HL-60/S4 (cell line): ENCODE data around the gene STARD5.

Source experiments
- in situ Hi-C: fragments of 300-500 bp; cut with MboI; formaldehyde crosslinking; loops from 2 replicates; pipeline ENCODE4 v1.14.3; 2022; ENCODE audit warnings: low sequenced_read_pairs

The STARD5 gene

DNA sequence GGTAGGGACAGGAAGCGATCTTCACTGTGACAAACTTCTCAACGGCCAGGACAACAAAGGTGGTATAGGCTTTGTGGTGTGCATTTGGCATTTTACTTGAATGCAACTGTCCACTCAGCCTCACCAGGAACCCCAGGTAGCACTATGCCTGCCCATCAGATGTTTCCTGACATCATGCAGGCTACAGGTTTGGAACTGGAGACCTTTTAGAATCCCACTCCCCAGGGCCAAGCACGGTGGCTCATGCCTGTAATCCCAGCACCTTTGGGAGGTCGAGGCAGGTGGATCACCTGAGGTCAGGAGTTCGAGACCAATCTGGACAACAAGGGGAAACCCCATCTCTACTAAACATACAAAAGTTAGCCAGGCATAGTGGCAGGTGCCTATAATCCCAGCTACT lies 9.6 kb downstream of the STARD5 start:
- in situ Hi-C loops, result loop anchor here (25.0 kb wide), 1 partner anchor 1223 kb away; the partner anchor contains the start of gene RPS17

DNA sequence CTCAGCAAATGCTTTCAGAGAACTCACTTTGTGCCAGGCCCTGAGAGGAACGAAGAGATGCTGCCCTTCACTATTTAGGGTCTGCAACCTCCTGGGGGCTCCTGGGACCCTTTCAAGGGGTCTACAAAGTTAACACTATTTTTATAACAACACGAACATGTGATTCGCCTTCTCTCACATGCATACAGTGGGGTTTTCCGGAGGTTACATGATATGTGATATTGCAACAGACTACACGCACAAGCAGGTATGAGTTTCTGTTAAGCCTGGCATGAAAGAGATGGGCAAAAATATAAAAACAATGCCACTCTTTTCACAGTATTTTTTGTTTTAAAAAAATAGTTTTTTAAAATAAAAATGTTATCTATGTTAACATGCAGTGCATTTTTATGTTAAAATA lies 10.3 kb downstream of the STARD5 start:
- in situ Hi-C loops, result loop anchor here (25.0 kb wide), 1 partner anchor 1224 kb away; the partner anchor contains the start of gene RPS17

DNA sequence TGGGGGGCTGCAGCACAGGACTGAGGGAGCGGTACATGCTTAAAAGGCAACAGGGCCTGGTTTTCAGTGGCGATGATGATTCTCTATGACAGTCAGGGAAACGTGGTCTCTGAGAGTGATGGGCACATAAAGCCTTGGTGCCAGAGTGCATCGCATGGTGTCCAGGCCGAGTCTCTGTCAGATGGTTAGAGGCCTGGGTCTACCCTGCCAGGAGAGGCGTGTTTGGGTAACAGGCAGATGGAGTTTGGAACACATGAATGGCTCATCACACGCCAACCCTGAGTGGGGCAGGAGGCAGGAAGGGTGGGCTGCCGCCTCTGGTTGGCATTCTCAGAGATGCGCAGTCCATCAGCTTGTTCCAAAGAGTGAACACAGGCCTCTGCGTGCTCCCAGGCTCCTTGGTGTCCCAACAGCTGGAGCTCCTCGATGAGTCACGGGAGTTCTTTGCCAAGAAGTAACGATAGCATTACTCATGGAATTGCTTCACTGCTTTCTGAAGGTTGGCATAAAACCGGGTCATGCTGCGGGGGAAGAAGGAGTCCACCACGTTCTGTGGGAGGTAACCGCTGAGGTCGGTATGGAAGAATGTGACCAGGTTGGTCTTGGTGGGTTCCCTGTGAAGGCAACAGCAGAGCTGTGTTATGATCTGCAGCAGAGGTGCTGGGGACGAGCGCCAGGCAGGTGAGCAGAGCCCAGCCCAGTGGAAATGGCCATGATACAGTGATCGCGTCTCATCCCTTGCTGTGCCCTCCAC lies 11.0 kb downstream of the STARD5 start:
- in situ Hi-C loops, result loop anchor here (25.0 kb wide), 1 partner anchor 1224 kb away; the partner anchor contains the start of gene RPS17

DNA sequence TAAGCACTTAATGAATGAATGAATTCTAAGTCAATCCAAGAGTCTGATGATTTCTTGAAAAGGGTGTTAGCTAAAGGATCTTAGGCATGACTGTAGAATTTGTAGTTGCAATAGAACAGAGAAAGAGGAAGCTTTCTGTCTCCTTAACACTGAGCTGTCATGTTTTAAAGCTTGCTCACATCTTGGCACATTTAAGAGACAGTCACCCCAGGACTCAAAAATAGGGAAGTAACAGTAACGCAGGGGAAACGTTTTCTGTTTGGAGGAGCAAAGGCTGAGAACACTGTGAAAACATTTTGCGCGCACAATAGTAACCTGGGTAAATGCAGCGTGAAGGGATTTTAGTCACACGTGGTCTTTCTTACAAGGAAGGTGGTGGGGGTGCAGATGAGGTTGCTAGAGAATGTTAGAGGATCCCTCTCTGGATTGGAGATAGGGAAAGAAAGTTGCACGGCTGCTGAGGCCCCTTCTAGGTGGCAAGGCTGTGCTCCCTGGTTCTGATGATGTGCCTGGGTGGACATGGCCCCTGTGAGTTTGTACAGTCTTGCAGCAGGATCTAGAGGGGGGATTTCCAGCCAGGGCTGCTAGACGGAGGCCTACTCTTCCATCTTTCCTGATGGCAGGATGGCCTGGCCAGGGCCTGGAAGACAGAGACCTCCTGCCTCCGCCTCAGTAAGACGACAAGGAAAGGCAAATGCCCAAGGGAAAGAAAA lies 12.0 kb downstream of the STARD5 start:
- in situ Hi-C loops, result loop anchor here (25.0 kb wide), 1 partner anchor 1225 kb away; the partner anchor contains the start of gene RPS17

DNA sequence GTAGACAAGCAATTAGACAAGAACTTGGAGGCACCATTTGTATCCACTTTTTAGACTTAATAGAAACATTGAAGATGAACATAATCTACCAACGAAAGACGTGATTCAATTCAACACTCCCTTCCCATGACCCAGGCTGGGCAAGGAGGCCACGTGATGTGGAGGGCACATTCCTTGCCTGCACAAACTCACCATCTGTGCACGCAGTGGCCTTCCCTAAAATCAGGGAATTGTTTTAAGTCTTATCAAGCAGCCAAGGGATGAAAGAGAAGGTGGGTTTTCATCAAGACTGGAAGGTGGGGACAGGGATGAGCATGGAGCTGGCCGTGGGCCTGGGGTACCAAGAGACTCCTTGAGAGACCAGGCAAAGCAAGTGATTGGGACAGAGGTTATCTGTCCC lies 13.5 kb downstream of the STARD5 start:
- in situ Hi-C loops, result loop anchor here (25.0 kb wide), 1 partner anchor 1227 kb away; the partner anchor contains the start of gene RPS17

DNA sequence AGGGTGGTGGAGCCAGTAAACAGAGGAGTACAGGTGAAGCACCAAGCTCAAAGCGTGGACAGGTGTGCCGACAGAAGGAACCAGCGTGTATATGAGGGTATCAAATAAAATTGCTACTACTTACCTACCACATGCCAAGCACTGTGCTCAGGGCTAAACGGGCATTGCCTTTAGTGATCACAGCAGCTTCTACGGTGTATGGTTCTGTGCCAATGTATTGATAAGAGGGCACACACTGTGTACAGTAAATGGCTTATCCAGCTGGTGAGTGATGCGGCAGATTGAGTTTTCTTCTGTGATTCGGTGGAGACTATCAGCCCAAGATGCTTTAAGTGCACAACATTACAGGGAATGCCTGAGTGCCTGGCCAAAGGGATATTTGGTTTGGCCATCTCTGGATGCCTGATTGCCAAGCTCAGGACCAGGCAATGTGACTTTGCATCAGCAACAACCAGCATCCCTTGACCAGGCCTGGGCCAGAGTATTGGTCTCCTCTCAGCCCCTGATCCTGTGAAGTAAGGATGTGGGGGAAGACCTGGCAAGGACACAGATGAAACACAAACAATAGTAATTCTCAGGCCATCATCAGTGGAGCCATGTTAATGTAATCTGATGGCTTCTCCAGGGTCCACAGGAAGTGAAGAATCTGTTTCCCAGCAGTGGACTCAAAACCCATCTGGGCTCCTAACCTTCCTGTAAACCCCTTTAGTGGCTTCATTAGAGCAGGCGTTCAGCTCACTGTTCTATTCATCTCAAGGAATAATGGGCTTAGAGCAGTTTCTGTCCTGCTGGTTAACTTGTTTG lies 14.1 kb downstream of the STARD5 start:
- in situ Hi-C loops, result loop anchor here (25.0 kb wide), 1 partner anchor 1227 kb away; the partner anchor contains the start of gene RPS17

DNA sequence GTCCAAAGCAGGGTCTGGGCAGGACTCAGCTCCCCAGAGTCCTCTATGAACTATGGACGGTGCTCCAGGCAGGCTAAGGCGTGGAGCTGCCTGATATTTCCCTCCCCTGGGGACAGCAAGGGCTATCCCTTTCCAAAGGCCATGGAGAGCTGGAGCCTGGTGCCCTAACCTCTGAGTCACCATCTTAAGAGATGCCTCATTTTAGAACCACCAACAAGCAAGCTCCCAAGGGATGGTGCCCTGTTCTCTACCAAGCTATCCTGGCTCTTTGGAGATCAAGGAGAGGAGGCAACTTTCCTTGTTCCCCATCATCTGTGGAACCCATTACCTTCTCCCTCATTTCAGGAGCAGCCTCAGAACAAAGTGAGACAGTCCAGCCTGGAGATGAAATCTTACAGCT lies 15.7 kb downstream of the STARD5 start:
- in situ Hi-C loops, result loop anchor here (25.0 kb wide), 1 partner anchor 1229 kb away; the partner anchor contains the start of gene RPS17

DNA sequence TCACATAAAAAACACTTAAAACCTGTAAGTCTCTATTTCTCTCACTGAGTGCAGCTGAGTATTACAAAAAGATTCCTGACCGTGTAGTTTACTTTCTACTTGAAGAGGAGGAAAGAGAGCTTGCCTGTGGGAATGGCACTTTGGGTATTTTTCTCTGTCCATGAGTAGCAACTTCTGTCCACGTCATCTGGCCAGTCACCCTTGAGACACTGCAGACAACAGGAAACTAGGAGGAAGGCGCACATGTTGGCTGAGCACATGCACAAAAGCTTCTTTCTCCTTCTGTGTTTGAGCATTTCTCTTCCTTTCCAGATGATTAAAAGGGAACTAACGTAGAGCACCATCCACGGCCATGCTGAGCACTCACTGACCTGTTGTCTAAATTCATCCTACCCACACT lies 19.7 kb downstream of the STARD5 start:
- in situ Hi-C loops, result loop anchor here (25.0 kb wide), 1 partner anchor 1233 kb away; the partner anchor contains the start of gene RPS17

DNA sequence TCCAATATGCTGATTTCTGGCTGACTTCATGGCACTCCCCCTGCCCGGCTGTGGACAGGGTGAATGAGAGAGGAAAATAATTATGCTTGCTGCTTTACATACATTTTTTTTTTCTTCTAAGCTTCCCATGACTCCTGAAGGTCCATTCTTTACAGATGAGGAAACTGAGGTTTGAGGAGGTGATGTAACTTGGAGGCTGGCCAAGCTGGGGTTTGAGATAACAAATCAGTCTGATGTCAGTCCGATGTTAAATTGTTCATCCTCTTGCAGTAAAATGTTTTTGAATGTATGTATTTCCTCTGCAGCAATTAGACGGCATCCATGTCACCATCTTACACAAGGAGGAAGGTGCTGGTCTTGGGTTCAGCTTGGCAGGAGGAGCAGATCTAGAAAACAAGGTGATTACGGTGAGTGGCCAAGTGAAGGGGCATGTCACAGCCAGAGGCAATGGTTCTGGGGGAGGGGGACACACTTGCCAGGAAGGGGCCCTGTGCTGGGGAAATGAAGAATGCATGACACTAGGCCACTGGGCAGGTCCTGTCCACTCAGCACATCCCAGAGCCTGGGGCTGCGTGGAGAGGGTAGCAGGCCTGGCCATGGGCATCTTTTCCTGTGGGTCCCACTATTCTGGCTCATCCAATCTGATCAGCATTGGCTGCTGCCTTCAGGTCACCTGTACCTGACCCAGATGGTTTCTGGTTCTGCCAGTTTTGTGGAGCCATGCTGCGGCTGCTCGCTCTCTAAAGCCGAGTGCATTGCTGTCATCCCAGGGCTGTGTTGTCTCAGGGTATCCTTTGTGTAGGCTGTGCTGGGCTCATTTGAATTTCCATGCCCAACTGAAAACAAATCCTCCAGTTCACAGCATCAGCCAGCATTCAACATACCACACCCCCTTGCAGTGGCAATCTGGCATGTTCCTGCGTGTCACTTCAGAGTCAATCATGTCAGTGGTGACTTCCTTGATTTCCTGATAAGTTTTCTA lies 20.4 kb downstream of the STARD5 start:
- in situ Hi-C loops, result loop anchor here (25.0 kb wide), 1 partner anchor 1234 kb away; the partner anchor contains the start of gene RPS17

DNA sequence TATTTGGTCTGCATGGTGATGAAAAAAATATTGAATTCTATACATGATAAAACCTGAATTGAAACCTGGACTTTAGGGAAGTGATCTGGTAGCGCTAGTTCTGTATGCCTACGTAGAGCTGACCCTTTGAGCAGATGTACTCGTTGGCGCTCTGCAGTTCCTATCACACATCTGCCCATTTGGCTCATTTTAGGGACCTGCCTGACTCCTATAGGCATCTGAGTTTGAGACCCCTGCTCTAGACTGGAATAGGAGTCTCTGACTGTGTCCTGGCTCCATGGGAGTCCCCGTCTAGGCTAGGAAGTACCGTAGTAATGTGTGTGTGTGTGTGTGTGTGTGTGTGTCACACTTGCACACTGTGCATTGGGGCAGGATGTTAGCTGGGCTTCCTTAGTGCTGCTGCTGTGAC lies 21.2 kb downstream of the STARD5 start:
- in situ Hi-C loops, result loop anchor here (25.0 kb wide), 1 partner anchor 1235 kb away; the partner anchor contains the start of gene RPS17

DNA sequence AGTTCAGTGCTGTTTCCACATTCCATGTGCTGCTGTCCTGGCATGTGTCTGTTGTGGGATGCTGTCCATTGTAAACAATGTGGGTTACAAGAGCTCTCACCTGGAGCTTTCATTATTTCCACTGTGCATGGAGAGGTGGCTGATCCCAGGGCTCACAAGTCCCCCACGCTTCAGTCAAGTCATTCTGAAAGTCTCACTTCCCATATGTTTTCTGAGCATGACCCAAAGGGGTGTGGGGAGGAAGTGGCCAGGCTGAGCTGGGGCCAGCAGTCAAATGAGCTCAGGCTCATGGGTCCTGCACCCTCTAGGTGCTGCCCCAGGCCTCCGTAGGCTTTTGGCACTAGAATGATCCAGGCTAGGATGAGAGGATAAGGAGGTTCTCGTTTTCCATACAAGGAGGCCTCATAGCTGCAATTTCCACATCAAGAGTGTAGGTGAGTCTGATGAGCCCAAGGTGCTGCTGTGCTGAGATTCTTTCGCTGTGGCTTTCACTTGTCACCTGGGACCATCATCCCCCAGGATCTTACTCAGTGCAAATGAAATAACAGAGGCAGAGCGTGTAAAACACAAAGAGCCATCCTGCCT lies 22.0 kb downstream of the STARD5 start:
- in situ Hi-C loops, result loop anchor here (25.0 kb wide), 1 partner anchor 1235 kb away; the partner anchor contains the start of gene RPS17

DNA sequence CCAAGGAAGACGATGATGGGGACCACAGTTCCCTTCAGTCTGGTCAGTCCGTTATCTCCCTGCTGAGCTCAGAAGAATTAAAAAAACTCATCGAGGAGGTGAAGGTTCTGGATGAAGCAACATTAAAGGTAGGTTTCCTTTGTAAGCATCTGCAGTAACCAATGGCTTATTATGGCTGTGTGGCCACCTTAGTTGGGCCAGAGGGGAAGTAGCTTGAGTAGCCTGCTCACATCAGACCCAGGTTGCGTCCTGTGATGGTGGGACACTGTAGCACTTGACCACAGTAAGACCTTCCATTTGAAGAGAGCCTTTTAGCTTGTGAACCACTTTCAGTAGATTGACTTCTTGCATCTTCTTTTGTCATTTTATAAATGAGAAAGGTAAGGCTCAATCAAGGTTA lies 22.6 kb downstream of the STARD5 start:
- in situ Hi-C loops, result loop anchor here (25.0 kb wide), 1 partner anchor 1236 kb away; the partner anchor contains the start of gene RPS17

DNA sequence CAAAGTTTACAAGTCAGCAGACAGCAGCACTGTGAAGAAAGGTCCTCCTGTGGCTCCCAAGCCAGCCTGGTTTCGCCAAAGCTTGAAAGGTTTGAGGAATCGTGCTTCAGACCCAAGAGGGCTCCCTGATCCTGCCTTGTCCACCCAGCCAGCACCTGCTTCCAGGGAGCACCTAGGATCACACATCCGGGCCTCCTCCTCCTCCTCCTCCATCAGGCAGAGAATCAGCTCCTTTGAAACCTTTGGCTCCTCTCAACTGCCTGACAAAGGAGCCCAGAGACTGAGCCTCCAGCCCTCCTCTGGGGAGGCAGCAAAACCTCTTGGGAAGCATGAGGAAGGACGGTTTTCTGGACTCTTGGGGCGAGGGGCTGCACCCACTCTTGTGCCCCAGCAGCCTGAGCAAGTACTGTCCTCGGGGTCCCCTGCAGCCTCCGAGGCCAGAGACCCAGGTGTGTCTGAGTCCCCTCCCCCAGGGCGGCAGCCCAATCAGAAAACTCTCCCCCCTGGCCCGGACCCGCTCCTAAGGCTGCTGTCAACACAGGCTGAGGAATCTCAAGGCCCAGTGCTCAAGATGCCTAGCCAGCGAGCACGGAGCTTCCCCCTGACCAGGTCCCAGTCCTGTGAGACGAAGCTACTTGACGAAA lies 24.2 kb downstream of the STARD5 start:
- in situ Hi-C loops, result loop anchor here (25.0 kb wide), 1 partner anchor 1238 kb away; the partner anchor contains the start of gene RPS17

DNA sequence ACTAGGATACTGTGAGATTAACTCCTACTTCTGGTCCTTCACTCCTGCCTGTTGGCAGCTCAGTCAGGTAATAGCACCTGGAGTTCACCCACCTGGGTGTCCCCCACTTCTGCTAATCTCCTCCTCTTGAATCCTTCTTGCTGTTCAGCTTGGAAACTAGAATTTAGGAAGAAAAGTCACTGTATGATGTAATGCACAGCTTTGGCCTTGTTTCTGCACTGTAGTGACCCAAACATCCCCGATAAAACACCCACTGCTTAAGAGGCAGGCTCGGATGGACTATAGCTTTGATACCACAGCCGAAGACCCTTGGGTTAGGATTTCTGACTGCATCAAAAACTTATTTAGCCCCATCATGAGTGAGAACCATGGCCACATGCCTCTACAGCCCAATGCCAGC lies 24.8 kb downstream of the STARD5 start:
- in situ Hi-C loops, result no loop called here

DNA sequence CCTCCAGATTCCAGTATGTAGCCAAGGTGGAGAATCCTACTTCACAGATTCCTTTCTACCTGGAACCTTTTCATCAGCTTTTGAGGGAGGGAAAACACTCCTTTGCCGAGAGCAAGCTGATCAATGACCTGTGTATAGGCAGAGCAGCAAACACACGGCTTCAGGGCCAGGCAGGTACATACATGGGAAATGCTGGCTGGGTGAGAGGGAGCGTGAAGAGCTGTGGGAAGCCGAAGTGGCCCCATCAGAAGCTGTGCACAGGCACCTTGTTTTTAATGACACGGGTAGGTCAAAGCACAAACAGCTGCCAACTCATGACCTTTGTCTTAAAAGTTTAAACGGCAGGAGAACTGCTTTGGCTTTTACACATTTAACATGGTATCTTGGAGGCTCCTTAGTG lies 25.3 kb downstream of the STARD5 start:
- in situ Hi-C loops, result no loop called here

DNA sequence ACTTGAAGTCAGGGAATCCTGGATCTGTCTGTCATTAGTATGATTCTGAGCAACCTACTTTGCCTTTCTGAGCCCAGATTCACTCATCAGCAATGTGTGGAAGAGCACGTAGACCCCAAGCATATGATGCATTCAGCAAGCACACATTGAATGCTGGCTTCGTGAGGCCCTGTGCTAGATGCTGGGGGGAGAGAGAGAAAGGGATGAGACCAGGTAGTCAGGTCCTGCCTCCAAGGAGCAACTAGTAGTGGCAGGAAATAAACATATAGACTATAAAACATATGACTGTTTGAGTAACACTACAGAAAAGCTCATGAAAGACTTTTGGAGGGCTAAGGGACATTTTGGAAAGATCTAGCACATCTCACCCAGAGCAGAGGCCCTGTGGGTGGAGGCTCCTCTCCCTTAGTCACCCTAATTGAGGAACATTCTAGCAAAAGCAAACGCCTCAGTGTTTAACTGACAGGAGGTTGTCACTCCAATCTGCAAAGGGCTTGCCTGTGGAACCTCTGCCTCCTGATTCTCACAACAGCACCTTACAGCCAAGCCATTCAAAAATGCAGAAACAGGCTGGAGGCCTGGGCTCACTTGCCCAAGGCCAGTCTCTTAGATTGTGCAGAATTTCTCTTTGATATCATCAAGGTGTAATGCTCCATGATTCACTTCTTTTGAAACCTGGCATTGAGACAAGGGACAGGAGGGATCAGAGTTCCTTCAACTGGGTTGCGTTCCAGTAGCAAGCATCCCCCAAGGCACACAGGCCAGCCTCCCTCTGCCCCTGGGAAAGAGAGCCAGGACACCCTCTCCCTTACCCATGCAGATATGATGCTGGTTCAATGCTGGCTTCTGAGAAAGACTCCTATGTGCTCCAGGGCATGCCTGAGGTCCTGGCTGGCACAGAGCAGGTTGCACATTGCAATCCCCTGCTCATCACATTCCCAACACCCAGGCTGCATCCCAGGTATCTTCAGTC lies 26.1 kb downstream of the STARD5 start:
- in situ Hi-C loops, result no loop called here

DNA sequence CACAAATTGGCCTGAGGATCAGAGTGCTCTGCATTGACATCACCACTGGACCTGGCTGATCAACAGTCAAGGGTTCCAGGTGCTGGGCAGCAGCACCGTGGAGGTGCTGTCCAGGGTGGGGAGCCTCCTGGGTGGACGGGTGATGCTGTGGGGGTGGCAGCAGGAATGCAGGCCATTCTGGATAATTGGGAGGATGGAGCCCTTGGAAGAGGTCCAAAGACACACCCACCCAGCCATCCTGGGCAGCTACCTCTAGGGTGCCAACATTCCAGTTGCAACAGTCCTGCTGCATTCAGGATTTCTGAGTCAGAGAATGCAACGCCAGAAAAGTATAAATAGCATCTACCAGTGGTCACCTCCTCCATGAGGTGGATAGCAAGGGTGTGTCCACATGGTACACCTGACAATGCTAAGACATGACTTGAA lies 26.8 kb downstream of the STARD5 start:
- in situ Hi-C loops, result no loop called here
